ENCODE results near the gene AFAP1L2. TPM values are rescaled to one million over a fixed set of nuclear protein-coding genes. Genes with fewer than 3 reads are reported as not detected.
"Not testable (repeated sequence)": the region's sequence is repeated elsewhere in the genome, so short reads cannot be mapped to it uniquely, and the experiment has no call there.

AFAP1L2 gene
- total RNA-seq, 4 donors from 2014 or later, result 20.5 to 29.5 (median 23.9) TPM

DNA sequence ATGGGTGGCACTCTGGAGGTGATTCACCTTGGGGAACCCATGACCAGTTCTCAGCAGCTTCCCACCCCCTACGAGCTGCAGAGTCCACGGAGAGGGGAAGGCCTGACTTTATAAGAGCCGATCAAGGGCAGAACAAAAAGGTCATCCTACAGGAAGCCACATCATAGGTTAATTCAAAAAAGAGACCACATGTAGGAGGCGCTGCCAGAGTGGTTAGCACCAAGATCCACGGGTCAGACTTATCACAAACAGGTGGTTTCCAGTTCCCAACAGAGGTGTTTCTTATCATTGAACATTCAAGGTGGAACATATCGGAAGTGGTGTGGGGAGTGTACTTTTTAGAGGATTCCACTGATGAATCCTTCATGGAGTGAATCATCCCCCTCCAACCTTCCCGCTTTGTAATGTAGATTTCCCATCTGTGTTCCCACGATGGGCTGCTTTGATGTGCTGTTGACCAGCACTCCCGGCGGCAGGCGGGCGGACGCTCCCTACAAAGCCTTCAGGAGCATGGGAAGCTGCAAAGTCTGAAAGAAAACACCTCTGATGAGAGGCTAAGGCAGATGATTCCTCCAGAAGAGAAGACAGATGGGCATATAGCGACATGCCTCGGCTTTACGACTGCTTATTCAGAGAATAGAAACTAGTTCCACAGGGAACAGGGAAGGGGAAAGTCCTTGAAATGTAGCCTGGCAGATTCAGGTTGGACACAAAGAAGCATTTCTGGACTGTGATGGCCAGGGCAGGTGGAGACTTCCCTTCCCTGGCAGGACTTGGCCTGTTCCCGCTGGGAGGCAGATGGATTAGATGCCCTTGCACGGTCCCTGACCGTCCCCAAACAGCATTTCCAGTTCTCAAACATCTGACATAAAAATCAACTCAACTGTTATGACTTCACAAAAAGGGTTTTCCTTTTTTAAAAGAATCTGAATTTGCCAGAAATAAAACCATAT lies 66.5 kb downstream of the AFAP1L2 start:
- TF ChIP-seq POLR2AphosphoS5 (IDR thresholded peaks at IDR 0.05) (no peak), POLR2A (IDR thresholded peaks at IDR 0.05) (no peak), EP300 (IDR thresholded peaks at IDR 0.05) (no peak), CTCF (IDR thresholded peaks at IDR 0.05) (no peak)
- WGBS, 2 donors (ENCODE audit: low coverage in 1 of 2), result 81 to 91% methylated on average over 9 of the region's 19 CpGs
- Histone ChIP-seq H3K27me3 (no peaks in the 10 kb centered on the region), H3K27ac (no peak overlapping the region), H3K4me1 (peaks cover 0 to 18% (median 0%) of the 10 kb centered on the region in 3 donors), H3K9me3 (no peaks in the 10 kb centered on the region), H3K4me3 (no peak overlapping the region), H3K36me3 (peaks cover 0 to 36% of the 10 kb centered on the region in 2 donors)
- ATAC-seq, result no peak

GRCh38 chr10:114336823-114337509 lies 67.3 kb downstream of the AFAP1L2 start:
- Histone ChIP-seq H3K36me3 (peaks cover 0 to 36% of the 10 kb centered on the region in 2 donors), H3K4me3 (no peak overlapping the region), H3K27me3 (no peaks in the 10 kb centered on the region), H3K9me3 (no peaks in the 10 kb centered on the region), H3K4me1 (peaks cover 0 to 26% (median 0%) of the 10 kb centered on the region in 3 donors), H3K27ac (no peak overlapping the region)
- no peak for TF ChIP-seq EP300 (IDR thresholded peaks at IDR 0.05)
- no peak for TF ChIP-seq CTCF (IDR thresholded peaks at IDR 0.05)
- TF ChIP-seq POLR2A (IDR thresholded peaks at IDR 0.05), result no peak
- TF ChIP-seq POLR2AphosphoS5 (IDR thresholded peaks at IDR 0.05), result no peak
- WGBS, 2 donors (ENCODE audit: low coverage in 1 of 2), result 81 to 93% methylated on average over 3 to 4 of the region's 10 CpGs
- no peak for ATAC-seq

- H3K4me1 ChIP-seq, result peaks cover 0 to 29% (median 0%) of the 10 kb centered on the region in 3 donors
- no peak overlapping the region for H3K4me3 ChIP-seq
- H3K36me3 ChIP-seq, result peaks cover 0 to 44% of the 10 kb centered on the region in 2 donors
- ATAC-seq, result no peak
- H3K27me3 ChIP-seq, result no peaks in the 10 kb centered on the region
- 43 to 72% methylated on average over 3 of the region's 3 CpGs for WGBS, 2 donors (ENCODE audit: low coverage in 1 of 2)
- H3K27ac ChIP-seq, result no peak overlapping the region
- TF ChIP-seq POLR2AphosphoS5 (IDR thresholded peaks at IDR 0.05) (no peak), EP300 (IDR thresholded peaks at IDR 0.05) (no peak), POLR2A (IDR thresholded peaks at IDR 0.05) (no peak), CTCF (IDR thresholded peaks at IDR 0.05) (no peak)
- no peaks in the 10 kb centered on the region for H3K9me3 ChIP-seq
Measured at GRCh38 chr10:114335614-114336013, 68.7 kb downstream of the AFAP1L2 start.

DNA sequence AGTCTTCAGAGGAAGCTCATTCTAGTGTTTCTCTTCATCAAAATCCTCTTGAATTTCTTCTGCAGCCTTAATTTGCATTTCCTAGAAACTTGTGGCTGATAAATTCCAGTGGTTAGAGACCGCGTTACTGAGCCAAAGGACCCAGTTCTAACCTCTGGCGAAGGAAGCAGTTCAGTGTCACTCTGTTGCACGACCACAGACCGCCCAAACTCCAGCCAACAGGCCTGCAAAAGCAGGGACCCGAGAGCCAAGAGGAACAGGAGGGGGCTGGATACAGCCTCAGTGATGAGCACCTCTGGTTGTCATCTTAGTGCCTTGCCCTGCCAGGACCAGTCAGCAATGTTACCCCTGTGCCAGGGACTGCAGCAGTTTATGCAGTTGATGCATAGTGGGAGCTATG lies 70.0 kb downstream of the AFAP1L2 start:
- Histone ChIP-seq H3K4me3 (no peak overlapping the region), H3K27ac (no peak overlapping the region), H3K4me1 (peaks cover 0 to 39% (median 0%) of the 10 kb centered on the region in 3 donors), H3K9me3 (no peaks in the 10 kb centered on the region), H3K36me3 (peaks cover 0 to 33% of the 10 kb centered on the region in 2 donors), H3K27me3 (no peaks in the 10 kb centered on the region)
- ATAC-seq, result no peak
- TF ChIP-seq POLR2AphosphoS5 (IDR thresholded peaks at IDR 0.05), result no peak
- TF ChIP-seq POLR2A (IDR thresholded peaks at IDR 0.05), result no peak
- TF ChIP-seq CTCF (IDR thresholded peaks at IDR 0.05), result no peak
- no peak for TF ChIP-seq EP300 (IDR thresholded peaks at IDR 0.05)
- WGBS, 2 donors (ENCODE audit: low coverage in 1 of 2), result 70% methylated on average over 2 of the region's 6 CpGs

DNA sequence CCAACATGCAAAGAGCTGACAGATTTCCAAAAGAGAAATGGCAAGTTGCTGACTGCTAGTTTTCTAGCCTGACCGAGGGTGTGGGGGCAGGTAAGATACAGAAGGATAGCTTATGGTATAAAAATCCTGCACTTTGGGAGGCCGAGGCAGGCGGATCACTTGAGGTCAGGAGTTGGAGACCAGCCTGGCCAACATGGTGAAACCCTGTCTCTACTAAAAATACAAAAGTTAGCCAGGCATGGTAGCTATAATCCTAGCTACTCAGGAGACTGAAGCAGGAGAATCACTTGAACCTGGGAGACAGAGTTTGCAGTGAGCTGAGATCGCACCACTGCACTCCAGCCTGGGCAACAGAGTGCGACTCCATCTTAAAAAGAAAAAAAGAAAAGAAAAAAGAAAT lies 70.9 kb downstream of the AFAP1L2 start:
- peaks cover 0 to 25% of the 10 kb centered on the region in 2 donors for H3K36me3 ChIP-seq

More for the DNA sequence above, 70.9 kb downstream of the AFAP1L2 start:
- peaks cover 0 to 47% (median 3%) of the 10 kb centered on the region in 3 donors for H3K4me1 ChIP-seq
- peak overlapping the region in 2 of 4 donors; percentile 49 to 56 for H3K27ac ChIP-seq
- ATAC-seq, H3K4me3 ChIP-seq, H3K9me3 ChIP-seq, H3K27me3 ChIP-seq: not testable (repeated sequence)
- WGBS, 2 donors (ENCODE audit: low coverage in 1 of 2), result 77 to 84% methylated on average over 4 to 5 of the region's 5 CpGs
